Ammon's horn (tissue), 1 donor: ENCODE results near the gene ZCCHC9.

Source experiments
- DNase-seq: peaks from one replicate; pipeline ENCODE4 v3.0.0-alpha.2; 2016; ENCODE audit warnings: low spot score

The ZCCHC9 gene

GRCh38 chr5:81359108-81359507 lies 57.7 kb downstream of the ZCCHC9 start:
- no peak for DNase-seq

- no peak for DNase-seq
Observed at GRCh38 chr5:81359881-81360280, 58.5 kb downstream of the ZCCHC9 start.

- DNase-seq, result no peak
Observed at GRCh38 chr5:81360640-81361039, 59.3 kb downstream of the ZCCHC9 start.

GRCh38 chr5:81361600-81361999 lies 60.2 kb downstream of the ZCCHC9 start:
- DNase-seq, result no peak
